Measurements from ENCODE around the gene RMI2. TPM values are rescaled to one million over a fixed set of nuclear protein-coding genes. Genes with fewer than 3 reads are reported as not detected.

The RMI2 gene
- total RNA-seq, 1 experiment from 2014 or later, result 46.9 TPM

DNA sequence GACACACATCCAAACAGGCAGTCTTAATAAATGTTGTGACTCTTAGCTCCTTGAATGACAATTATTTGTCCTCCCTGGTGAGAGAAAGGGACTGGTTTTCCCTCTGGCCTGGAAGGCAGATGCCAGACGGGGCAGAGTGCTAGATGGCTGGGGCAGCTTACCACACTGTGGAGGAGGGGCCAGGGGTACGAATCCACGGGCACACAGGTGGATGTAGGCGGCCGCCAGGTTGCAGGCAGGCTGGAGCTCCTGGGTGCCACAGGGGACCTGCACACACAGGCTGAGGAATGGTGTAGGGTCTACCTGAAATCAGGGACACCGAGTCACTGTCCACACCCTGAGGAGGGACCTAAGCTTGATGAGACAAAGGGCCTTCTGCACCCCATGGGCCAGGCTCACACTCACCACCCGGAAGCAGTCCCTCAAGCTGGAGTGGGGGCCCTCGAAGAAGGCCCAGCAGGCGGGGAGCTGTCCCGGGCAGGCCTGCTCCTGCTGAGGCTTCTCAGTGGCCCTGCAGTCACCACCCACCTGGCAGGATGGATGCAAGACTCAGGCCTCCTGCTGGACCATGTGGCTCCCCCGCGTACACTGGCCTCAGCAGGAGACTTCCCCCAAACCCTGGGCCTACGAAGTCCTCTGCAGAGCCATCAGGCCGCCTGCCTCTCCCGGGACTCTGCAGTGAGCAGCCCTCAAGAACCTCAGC is 38.4 kb downstream of the RMI2 start:
- DNase-seq (ENCODE audit: low read depth), result no peak

DNA sequence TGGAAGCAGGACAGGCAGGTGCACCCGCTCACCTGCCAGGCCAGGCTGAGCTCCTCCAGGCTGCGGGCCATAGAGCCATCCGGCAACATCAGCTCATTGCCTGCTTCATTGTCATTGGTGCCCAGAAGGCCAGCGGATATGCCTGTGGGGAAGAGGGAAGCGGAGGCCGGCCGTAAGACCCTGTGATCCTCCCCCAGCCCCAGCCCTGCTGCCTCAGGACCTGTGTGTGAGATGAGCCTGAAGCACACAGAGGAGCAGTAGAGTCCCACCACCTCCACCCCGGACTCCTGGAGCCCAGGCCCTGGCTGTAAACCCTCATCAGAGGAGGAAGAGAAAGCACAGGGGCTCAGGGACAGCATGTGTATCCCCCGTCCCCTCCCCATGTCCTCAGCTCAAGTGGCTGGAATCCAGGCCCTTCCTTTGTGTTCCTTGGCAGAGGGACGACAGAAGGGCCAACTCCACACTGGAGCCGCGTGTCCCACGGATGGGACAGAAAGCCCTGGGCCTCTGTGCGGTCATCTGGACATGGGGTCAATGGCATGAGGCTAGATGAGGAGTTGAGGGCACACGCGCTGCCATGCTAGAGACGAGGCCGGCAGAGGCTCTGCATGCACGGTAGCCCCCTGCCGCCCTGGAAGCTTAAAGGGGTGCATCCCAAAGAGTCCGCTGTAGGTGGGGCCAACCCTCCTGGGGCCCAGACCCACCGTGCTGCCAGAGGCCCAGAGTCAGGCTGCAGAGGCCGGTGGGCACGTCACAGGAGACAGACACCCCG is 39.1 kb downstream of the RMI2 start:
- no peak for DNase-seq (ENCODE audit: low read depth)

GRCh38 chr16:11384956-11385586 is 39.8 kb downstream of the RMI2 start:
- no peak for DNase-seq (ENCODE audit: low read depth)

DNA sequence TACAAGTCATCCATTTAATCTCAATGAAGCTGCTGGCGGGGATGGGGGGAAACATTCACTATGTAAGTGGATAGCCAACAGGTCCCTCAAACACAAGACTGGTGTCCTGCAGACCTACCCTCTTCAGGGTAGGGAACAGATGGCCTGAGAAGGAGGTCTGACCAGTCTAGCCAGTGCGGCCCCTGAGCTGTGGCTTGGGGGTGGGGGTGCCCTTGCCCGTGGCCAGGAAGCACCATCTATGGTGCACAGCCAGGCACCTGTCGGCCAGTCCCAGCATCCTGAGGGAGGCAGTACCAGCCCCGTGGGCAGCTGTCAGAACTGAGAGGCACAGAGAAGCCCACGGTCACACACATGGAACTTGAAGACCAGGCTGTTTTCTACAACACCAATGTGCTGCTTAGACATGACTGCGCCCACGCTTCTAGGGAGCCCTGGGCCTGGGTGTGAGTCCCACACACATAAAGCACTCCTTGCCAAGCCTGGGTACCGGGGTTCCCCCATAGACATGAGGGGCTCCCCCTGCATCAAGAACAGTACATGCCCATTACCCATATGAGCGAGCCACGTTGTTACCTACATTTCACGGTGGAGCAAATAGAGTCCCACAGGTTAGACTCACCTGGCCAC is 40.9 kb downstream of the RMI2 start:
- DNase-seq (ENCODE audit: low read depth), result no peak

GRCh38 chr16:11386791-11387546 is 41.7 kb downstream of the RMI2 start:
- DNase-seq (ENCODE audit: low read depth), result no peak

- no peak for DNase-seq (ENCODE audit: low read depth)
These were observed 43.8 kb downstream of the RMI2 start for GRCh38 chr16:11389083-11389482.

DNA sequence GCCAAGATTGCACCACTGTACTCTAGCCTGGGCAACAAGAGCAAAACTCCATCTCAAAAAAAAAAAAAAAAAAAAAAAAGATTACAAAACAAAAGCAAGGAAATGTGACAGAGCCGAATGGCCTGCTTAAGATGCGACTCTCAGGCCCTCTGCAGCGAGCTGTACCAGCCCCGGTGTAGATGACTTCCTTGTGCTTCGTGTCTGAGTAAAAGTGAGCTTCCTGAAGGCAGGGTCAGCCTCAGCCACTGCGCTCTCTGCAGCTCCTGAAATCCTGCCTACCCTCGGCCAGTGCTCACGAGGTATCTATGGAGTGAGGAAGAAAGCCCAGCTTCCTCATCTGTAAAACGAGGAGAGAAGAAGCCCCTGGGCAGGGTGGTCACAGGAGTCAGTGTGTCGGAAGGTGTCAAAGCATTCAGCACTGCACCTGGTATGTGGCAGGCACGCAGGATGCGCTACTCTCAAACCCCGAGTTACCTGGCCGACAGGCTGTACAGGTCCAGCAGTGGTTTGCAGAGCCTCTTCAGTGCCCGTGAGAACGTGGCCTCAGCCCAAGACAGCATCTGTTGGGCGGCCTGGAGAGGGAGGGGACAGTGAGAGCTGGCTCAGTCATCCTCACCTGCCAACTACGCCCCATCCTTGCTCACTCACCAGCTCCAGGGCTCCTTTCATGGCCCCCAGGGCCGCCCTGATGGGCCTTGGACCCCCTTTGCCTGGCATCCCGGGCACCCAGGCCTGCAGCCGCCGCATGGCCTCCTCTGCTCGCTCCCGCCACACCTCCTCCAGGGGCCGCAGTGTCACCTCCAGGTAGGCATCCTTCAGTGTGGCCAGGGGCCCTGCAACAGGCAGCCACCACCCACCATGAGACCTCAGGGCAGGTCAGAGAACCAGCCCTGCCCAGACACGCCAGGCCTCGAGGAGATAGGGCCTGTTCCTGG is 44.6 kb downstream of the RMI2 start:
- DNase-seq (ENCODE audit: low read depth), result no peak

DNA sequence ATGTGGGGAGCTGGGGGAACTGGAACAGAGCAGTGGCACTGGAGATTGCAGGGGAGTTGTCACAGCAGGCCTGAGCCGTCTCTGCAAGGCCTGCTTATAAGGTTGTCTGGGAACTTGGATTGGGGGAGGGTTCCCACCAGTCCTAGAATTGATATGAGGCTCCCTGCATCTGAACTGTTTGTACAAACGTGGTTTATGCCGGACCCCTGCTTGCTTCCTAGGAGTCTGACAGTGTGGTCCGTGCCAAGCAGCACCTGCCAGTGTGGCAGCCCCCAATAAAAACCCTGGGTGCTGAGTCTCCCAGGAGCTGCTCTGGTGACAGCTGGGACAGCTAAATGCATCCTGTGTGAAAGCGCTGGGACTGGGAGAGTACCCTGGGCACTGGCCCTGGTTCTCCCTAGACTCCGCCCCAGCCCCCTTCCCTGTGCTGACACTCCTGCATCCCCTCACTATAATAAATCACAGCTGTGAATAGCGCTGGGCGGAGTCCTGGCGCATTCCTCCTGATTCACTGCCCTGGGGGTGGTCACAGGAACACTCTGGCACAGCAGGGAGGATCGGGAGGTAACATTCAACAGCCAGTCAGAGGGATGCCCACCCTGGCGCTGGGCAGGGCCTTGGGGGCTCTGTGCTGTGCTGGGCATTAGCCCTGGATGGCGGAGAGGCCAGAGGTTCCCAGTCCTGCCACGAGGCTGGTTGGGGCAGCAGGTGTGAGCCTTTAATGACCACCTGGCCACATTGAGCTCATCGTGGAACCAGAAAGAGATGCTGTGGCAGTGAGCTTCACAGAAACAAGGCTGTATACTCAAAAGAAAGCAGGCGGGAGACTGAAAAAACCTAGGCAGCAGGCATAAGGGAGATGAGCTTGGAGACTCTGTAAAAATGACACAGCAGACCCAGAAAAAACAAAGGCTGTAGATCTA is 45.6 kb downstream of the RMI2 start:
- no peak for DNase-seq (ENCODE audit: low read depth)

GRCh38 chr16:11391576-11391975 is 46.3 kb downstream of the RMI2 start:
- DNase-seq (ENCODE audit: low read depth), result no peak

GRCh38 chr16:11392041-11392581 is 46.9 kb downstream of the RMI2 start:
- DNase-seq (ENCODE audit: low read depth), result no peak

- DNase-seq (ENCODE audit: low read depth), result no peak
These were observed 48.1 kb downstream of the RMI2 start for GRCh38 chr16:11393366-11393765.

DNA sequence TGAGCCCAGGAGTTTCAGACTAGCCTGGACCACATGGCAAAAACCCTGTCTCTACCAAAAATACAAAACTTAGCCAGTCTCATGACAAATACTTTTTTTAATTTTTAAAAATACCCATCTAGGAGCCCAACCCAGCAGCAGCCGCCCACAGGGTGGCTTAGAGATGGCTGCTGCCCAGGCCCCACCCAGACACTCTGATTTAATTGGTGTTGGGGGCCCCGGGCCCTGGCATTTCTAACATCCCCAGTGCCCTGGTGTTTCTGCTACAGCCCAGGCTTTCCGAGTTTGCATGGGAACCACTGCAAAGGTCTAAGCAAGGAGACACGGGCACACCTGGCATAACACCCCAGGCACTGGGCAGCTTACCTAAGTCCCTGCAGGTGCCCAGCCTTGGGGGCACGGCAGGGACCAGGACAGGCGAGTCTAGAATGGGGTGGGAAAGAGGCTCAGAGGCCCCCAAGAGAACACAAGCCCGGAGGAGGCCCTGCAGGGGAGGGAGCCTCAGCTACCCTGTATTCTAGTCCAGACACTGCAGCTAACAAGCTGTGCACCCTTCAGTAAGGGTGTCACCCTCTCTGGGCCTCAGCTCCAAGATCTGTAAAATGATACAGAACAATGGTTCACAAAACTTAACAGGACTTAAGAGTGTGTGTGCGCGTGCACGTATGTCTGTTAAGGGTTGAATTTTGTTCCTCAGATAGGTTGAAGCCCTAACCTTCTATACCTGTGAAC is 48.8 kb downstream of the RMI2 start:
- DNase-seq (ENCODE audit: low read depth), result no peak

DNA sequence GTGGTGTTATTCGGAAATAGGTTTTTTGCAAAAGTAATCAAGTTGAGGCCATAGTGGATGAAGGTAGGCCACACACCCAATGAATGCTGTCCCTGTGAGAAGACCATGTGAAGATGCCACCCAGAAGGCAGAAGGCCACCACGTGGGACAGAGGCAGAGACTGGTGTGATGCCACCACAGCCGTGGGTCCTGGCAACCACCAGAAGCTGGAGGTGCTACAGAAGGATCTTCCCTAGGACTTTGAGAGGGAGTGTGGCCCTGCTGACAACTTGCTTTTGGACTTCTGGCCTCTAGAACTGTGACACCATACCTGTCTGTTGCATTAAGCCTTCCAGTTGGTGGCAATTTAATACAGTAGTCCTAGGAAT is 49.3 kb downstream of the RMI2 start:
- DNase-seq (ENCODE audit: low read depth), result no peak

GRCh38 chr16:11395008-11395948 is 50.0 kb downstream of the RMI2 start:
- no peak for DNase-seq (ENCODE audit: low read depth)

DNA sequence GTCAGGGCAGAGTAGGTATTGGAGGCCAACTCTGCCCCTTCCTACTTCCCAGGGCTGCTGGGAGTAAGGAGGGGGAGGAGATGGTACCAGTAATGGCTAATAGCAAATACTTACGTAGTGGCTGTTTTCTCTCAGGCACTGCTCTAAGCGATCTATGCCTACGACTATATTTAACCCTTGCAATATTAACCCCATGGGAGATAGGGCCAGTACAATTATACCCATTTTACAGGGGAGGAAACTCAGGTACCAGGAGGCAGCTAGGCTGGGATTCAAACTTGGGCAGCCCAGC is 50.6 kb downstream of the RMI2 start:
- DNase-seq (ENCODE audit: low read depth), result no peak

- peak; percentile 62 for DNase-seq (ENCODE audit: low read depth)
These were observed 51.2 kb downstream of the RMI2 start for GRCh38 chr16:11396241-11397048.

DNA sequence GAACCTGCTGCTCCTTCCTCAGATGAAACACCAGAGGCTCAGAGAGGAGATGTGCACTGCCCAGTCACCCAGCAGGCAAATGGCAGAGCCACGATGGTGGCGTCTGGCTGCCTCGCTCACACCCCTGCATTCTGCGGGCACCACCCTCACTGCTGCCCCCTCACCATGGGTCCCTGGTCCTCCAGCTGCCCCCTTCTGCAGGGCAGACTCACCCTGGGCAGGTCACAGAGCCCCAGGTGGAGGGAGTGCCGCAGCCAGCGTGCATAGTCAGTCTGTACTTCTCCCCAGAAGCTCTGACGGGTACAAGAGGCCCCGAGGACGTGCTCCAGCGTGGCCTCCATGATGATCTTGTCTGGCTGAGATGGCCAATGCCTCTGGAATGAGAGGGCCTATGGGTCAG is 52.9 kb downstream of the RMI2 start:
- no peak for DNase-seq (ENCODE audit: low read depth)

Data from M059J (cell line).